Measurements from ENCODE around the gene EIF4G3. TPM values are rescaled to one million over a fixed set of nuclear protein-coding genes. Genes with fewer than 3 reads are reported as not detected.

The EIF4G3 gene
- total RNA-seq, 4 donors from 2014 or later: 41.2 to 57.3 (median 50.0) TPM

DNA sequence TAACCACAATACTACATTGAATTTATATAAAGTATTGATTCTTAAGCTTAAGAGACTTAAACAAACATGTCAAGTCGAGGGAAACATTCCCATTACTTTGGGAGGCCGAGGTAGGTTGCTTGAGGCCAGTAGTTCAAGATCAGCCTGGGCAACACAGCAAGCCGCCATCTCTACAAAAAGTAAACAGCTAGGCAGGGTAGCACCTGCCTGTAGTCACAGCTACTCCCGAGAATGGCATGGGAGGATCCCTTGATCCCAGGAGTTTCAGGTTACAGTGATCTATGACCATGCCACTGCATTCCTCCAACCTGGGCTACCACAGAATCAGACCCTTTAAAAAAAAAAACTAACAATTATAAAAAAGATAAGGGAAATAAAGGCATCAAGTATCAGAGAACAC, 50.4 kb downstream of the EIF4G3 start:
- H3K4me3 ChIP-seq: no peak overlapping the region
- no peak for DNase-seq (ENCODE audit: low spot score in 2 of 2)

DNA sequence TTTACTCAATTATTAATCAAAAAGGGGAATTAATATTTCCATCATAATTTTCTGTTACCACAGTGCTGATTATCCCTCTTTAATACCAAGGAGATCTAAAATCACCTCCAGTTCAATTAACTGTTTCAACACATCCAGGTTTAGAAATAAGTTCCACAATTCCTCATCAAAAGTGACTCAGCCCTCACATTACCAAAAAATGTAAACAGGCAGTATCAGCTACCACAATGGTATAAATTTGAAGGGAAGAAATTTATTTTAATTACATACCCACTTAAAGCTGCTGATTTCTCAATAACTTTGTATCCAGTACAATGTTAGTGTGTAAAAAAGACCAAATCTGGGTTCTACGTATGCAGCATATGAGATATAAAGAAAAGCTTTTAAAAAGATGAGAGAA, 51.9 kb downstream of the EIF4G3 start:
- H3K4me1 ChIP-seq: peaks cover 0 to 5% (median 0%) of the 10 kb centered on the region in 4 donors
- peaks cover 0 to 4% (median 0%) of the 10 kb centered on the region in 3 donors for H3K36me3 ChIP-seq
- H3K9me3 ChIP-seq: no peaks in the 10 kb centered on the region
- DNase-seq (ENCODE audit: low spot score in 2 of 2): no peak
- no peak overlapping the region for H3K4me3 ChIP-seq
- no peak overlapping the region for H3K27ac ChIP-seq
- TF ChIP-seq EP300 (IDR thresholded peaks at IDR 0.05): no peak
- TF ChIP-seq, protein P1, sequence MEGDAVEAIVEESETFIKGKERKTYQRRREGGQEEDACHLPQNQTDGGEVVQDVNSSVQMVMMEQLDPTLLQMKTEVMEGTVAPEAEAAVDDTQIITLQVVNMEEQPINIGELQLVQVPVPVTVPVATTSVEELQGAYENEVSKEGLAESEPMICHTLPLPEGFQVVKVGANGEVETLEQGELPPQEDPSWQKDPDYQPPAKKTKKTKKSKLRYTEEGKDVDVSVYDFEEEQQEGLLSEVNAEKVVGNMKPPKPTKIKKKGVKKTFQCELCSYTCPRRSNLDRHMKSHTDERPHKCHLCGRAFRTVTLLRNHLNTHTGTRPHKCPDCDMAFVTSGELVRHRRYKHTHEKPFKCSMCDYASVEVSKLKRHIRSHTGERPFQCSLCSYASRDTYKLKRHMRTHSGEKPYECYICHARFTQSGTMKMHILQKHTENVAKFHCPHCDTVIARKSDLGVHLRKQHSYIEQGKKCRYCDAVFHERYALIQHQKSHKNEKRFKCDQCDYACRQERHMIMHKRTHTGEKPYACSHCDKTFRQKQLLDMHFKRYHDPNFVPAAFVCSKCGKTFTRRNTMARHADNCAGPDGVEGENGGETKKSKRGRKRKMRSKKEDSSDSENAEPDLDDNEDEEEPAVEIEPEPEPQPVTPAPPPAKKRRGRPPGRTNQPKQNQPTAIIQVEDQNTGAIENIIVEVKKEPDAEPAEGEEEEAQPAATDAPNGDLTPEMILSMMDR (IDR thresholded peaks at IDR 0.05): no peak
- TF ChIP-seq POLR2A (IDR thresholded peaks at IDR 0.05): no peak
- 91 to 98% methylated on average over 1 of the region's 1 CpG for WGBS, 2 donors
- H3K27me3 ChIP-seq: no peaks in the 10 kb centered on the region

More for the DNA sequence above, 50.4 kb downstream of the EIF4G3 start:
- Histone ChIP-seq H3K27me3 (no peaks in the 10 kb centered on the region), H3K4me1 (peaks cover 0 to 5% (median 0%) of the 10 kb centered on the region in 4 donors), H3K27ac (no peak overlapping the region), H3K36me3 (peaks cover 0 to 4% (median 0%) of the 10 kb centered on the region in 3 donors), H3K9me3 (no peaks in the 10 kb centered on the region)
- WGBS, 2 donors: 84% methylated on average over 4 of the region's 4 CpGs
- TF ChIP-seq POLR2A (IDR thresholded peaks at IDR 0.05) (no peak), EP300 (IDR thresholded peaks at IDR 0.05) (no peak)
- TF ChIP-seq, protein P1 (IDR thresholded peaks at IDR 0.05): no peak

DNA sequence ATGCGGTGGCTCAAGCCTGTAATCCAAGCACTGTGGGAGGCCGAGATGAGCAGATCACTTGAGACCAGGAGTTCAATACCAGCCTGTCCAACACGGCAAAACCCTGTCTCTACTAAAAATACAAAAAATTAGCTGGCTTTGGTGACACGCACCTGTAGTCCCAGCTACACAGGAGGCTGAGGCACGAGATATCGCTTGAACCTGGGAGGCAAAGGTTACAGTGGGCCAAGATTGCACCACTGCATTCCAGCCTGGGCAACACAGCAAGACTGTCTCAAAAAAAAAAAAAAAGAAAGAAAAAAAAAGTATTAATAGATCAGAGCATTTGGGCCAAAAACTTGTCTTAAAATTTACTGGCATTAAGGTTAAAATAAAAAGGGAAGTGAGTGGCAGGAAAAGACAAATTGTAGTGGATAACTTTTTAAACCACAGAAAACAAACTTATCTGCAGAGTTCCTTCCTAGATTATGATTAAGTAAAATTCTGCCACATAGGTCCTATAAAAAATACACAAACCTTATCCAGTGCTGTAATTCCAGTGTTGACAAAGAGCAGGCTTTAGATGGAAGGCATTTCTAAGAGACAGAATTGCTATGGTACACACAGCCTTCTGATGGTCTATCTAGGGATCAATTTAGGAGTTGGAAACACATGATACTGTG, 53.3 kb downstream of the EIF4G3 start:
- Histone ChIP-seq H3K9me3 (no peaks in the 10 kb centered on the region), H3K4me3 (no peak overlapping the region), H3K36me3 (peaks cover 0 to 4% (median 0%) of the 10 kb centered on the region in 3 donors), H3K27me3 (no peaks in the 10 kb centered on the region), H3K27ac (no peak overlapping the region), H3K4me1 (peaks cover 0 to 5% (median 0%) of the 10 kb centered on the region in 4 donors)
- 82 to 88% methylated on average over 6 of the region's 6 CpGs for WGBS, 2 donors
- DNase-seq (ENCODE audit: low spot score in 2 of 2): no peak
- TF ChIP-seq, protein P1 (IDR thresholded peaks at IDR 0.05): no peak
- TF ChIP-seq POLR2A (IDR thresholded peaks at IDR 0.05): no peak
- TF ChIP-seq EP300 (IDR thresholded peaks at IDR 0.05): no peak

DNA sequence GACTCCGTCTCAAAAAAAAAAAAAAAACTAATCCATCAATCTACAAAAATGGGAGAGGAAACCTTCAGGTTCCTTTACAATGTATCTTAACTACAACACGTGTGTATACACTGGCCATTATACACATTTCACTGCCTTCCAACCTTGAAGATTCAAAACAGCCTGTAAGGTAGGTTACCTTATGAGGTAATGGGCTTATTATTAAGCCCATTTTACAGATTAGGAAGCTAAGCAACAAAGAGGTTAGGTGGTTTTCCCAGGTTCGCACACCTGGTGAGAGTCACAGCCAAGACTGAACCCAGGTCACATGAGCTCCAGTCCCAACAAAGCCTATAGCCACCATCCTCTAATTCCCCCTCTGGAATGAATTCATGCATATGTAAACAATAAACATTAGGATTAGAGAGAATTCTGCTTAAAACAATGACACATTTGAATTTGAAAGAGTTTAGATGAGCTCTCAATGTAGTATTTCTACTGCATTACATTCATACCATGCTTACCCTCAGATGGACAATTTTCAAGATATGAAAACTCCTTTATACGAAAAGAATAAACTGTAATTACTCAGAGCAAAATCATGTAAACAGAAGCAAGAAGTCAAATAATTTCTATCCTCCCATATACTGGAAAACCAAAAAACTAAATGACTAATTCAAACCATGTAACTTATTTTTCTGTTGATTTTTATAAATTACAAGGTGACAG, 54.8 kb downstream of the EIF4G3 start:
- no peak for TF ChIP-seq POLR2A (IDR thresholded peaks at IDR 0.05)
- no peak for TF ChIP-seq EP300 (IDR thresholded peaks at IDR 0.05)
- Histone ChIP-seq H3K27ac (no peak overlapping the region), H3K9me3 (no peaks in the 10 kb centered on the region), H3K4me3 (no peak overlapping the region), H3K4me1 (peaks cover 0 to 19% (median 2%) of the 10 kb centered on the region in 4 donors), H3K36me3 (peaks cover 0 to 4% (median 0%) of the 10 kb centered on the region in 3 donors), H3K27me3 (no peaks in the 10 kb centered on the region)
- DNase-seq (ENCODE audit: low spot score in 2 of 2): no peak
- 83 to 87% methylated on average over 4 of the region's 4 CpGs for WGBS, 2 donors

DNA sequence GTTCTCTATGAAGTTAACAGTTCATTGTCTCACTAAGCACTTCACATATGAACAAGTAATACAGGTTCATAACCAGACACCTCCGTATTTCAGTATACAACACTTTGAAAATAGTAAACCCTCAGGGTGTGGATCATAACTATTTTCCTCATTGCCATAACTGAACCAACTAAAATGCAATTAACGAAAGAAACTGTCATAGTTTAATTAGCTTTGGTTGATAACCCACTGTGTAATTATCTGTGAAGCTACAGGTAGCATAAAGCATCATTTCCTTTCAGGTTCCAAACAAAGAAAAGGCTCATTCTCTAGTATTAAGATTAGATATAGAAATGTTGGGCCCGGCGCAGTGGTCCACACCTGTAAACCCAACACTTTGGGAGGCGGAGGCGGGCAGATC, 58.5 kb downstream of the EIF4G3 start:
- no peak overlapping the region for H3K4me3 ChIP-seq
- no peaks in the 10 kb centered on the region for H3K36me3 ChIP-seq
- TF ChIP-seq POLR2A (IDR thresholded peaks at IDR 0.05): no peak
- TF ChIP-seq, protein P1 (IDR thresholded peaks at IDR 0.05): no peak
- no peak for TF ChIP-seq EP300 (IDR thresholded peaks at IDR 0.05)
- H3K27me3 ChIP-seq: no peaks in the 10 kb centered on the region
- 89 to 91% methylated on average over 6 of the region's 6 CpGs for WGBS, 2 donors
- no peak for DNase-seq (ENCODE audit: low spot score in 2 of 2)
- H3K27ac ChIP-seq: no peak overlapping the region
- H3K4me1 ChIP-seq: peaks cover 0 to 35% (median 2%) of the 10 kb centered on the region in 4 donors
- no peaks in the 10 kb centered on the region for H3K9me3 ChIP-seq
